GM10847 (cell line): ENCODE measurements around the gene VAV1.

Source experiments
- POLR2A ChIP-seq: IDR thresholded peaks from 2 replicates; pipeline ENCODE4 v1.6.1; 2011; ENCODE audit not compliant: insufficient read length; ENCODE audit errors: extremely low read depth

VAV1 gene

GRCh38 chr19:6821639-6822310 is 49.3 kb downstream of the VAV1 start:
- TF ChIP-seq POLR2A: no peak

- no peak for TF ChIP-seq POLR2A
These were observed 49.8 kb downstream of the VAV1 start for GRCh38 chr19:6822311-6822670.

GRCh38 chr19:6825076-6825774 is 52.7 kb downstream of the VAV1 start:
- TF ChIP-seq POLR2A: no peak

DNA sequence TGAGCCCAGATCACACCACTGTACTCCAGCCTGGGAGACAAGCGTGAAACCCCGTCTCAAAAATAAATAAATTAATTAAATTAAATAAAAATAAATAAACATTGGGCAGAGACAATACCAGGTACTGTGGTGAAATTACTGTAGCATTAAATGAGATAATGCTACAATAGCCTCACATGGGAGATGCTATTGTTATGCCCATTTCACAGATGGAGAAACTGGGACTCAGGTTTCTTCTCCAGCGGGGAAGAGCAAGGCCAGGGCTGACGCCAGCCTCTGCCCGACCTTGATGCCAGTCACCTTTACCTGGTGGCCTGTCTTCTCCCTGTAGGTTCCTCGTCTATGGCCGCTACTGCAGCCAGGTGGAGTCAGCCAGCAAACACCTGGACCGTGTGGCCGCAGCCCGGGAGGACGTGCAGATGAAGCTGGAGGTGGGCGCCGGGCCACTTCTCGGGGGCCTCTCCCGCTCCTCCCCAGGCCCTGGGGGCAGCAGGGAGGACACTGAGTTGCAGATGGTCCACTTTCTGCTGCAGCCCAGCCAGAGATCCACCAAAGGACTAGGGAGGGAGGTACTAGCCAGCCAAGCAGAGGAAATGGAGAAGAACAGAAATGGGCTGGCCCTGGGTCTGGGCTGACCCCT is 53.9 kb downstream of the VAV1 start:
- TF ChIP-seq POLR2A: no peak

GRCh38 chr19:6828306-6828697 is 55.8 kb downstream of the VAV1 start:
- TF ChIP-seq POLR2A: no peak

DNA sequence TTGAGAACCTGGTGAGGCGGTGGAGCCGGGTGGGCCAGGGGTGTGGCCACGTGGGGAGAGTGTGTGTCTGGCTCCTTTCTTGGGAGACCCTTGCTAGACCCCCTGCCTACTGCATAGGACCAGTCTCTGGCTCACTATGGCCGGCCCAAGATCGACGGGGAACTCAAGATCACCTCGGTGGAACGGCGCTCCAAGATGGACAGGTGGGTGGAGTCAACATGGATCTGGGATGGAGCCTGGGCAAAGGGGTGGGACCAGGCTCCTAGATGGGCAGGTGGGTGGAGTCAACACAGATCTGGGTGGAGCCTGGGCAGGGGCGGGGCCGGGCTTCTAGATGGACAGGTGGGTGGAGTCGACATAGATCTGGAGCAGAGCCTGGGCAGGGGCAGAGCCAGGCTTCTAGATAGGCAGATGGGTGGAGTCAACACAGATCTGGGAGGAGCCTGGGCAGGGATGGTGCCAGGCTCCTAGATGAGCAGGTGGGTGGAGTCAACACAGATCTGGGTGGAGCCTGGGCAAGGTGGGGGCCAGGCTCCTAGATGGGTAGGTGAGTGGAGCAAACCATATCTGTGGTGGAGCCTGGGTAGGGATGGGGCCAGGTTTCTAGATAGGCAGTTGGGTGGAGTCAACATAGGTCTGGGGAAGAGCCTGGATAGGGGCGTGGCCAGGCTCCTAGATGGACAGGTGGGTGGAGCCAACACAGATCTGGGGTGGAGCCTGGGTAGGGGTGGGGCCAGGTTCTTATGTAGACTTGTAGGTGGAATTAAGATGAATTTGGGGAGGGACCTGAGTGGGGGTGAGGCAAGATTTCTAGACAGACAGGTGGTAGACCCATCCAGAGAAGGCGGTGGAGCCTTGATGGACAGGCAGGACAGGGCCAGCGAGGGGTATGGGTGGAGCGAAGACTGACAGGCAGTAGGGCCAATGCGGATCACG is 56.5 kb downstream of the VAV1 start:
- TF ChIP-seq POLR2A: no peak

GRCh38 chr19:6832412-6832811 is 59.9 kb downstream of the VAV1 start:
- no peak for TF ChIP-seq POLR2A

GRCh38 chr19:6833166-6833790 is 60.8 kb downstream of the VAV1 start:
- TF ChIP-seq POLR2A: no peak

DNA sequence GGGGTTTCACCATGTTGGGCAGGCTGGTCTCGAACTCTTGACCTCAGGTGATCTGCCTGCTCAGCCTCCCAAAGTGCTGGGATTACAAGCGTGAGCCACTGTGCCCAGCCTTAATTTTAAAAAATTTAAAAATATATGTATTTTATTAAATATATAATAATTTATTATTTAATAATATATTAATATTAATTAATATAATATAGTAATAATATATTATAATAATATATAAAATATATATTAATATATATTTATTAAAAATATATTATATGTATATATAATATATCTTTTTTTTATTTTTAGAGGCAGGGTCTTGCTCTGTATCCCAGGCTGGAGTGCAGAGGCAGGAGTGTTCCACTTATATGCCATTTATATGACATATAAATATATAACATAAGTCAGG is 61.9 kb downstream of the VAV1 start:
- TF ChIP-seq POLR2A: no peak

GRCh38 chr19:6835501-6835900 is 63.0 kb downstream of the VAV1 start:
- no peak for TF ChIP-seq POLR2A

DNA sequence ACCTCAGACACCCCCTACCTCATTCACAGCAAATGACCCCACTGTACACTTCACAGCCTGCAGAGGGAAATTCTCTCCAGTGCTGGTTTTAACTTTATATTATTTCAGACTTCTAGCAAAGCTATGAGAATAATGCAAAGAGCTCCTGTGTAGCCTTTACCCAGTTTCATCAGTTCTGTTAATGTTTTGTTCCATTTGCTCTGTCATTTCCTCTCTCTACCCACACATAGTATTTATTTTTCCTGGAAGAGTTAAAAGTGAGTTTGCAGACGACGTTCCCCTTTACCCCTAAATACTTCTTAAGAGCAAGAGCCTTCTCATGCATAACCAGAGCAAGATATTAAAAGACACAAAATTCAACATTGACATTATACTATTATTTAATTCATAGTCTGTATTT is 65.0 kb downstream of the VAV1 start:
- TF ChIP-seq POLR2A: no peak

- no peak for TF ChIP-seq POLR2A
These were observed 65.7 kb downstream of the VAV1 start for GRCh38 chr19:6838062-6838655.

GRCh38 chr19:6842871-6843607 is 70.5 kb downstream of the VAV1 start:
- TF ChIP-seq POLR2A: no peak

DNA sequence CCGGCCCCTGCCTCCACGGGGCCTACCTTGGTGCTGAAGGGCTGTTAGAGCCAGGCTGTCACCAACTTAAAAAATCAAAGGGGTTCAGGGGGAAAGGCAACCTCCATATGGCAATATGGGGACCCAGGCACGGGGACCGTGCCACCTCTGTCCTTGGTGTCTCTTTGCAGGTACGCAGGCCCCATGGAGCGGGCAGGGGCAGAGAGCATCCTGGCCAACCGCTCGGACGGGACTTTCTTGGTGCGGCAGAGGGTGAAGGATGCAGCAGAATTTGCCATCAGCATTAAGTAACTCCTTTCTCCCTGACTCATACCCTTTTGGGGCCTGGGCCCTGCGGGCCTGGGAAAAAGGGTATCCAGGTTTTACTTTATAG is 75.3 kb downstream of the VAV1 start:
- no peak for TF ChIP-seq POLR2A
